ENCODE results near the gene NTN3.

The NTN3 gene

DNA sequence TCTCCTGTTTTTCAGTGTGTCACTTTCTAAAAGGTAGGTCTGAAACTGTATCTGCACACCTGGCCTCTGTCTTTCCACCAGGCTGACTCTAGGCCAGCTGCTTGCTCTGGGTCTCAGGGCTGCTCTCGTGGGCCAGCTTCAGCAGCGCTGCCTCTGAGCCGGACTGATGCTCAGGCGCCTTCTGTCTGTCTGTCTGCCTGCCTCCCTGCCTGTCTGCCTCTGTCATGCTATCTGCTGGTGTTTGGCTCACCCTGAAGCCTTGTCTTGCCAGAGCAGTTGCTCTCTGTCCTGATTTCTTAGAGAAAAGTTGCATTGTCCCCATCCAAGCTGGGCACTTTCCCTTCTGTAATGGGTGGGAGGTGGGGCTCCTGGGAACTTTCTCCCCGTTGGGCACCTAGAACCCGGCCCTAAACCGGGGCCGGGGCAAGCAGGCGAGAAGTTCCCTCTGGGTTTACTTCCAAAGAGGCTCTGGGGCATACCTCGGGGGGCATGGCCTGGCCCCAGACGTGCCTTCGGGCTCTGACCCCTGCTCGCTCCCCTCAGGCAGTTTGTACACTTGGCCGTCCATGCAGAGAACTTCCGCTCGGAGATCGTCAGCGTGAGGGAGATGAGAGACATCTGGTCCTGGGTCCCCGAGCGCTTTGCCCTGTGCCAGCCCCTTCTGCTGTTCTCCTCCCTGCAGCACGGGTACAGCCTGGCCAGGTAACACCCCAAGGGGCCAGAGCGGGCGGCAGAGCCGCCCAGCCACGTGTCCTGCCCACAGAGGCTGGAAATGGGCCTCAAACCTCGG lies 26.8 kb downstream of the NTN3 start:
- no peak for DNase-seq

DNA sequence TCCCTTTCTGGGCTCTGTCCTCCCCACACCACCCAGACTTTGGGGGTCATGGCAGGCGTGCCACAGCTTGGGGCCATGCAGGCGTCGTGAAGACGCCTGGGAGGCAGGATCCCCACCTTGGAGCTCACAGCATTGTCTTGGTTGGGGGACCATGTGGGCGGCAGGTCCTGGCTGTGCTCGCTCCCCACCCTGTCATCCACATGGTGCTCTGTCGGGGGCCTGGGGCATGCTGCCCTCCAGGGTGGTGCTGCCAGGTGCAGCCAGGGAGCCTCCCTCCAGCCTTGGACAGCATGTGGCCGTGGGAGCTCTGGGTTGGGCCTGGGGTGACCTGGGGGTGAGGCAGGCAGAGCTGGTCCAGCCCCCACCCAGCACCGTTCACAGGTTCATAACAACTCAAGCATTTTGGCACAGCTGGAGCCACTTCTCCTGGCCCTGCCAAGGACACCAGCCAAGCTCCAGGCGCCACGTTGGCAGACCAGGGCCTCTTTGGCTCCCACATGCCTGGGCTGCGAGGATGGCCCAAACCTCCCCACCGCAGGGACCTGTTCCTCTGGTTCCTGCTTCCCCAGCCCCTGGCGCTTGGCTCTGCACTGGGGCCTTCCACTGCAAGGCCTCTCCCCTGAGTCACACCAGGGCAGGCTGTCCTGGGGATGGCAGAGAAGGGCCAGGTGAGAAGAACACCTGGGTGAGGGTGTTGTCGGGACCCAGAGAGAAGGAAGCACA lies 27.6 kb downstream of the NTN3 start:
- DNase-seq, result no peak

DNA sequence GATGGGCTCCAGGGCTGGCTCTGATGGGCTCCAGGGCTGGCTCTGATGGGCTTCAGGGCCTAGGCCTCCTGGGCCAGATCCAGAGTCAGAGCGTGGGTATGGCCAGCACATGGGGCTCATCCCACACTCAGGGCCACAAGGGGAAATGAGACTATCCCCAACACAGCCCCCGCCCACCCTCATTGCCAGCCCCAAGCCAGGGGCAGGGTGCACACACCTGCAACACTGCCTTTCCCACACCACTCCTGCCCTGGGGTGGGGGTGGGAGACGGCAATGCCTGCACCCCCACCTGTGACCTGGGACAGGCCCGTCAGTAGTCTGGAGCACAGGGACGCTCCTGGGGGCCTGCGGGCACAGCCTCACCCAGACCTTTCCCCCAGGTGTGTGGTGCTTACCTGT lies 28.4 kb downstream of the NTN3 start:
- no peak for DNase-seq

DNA sequence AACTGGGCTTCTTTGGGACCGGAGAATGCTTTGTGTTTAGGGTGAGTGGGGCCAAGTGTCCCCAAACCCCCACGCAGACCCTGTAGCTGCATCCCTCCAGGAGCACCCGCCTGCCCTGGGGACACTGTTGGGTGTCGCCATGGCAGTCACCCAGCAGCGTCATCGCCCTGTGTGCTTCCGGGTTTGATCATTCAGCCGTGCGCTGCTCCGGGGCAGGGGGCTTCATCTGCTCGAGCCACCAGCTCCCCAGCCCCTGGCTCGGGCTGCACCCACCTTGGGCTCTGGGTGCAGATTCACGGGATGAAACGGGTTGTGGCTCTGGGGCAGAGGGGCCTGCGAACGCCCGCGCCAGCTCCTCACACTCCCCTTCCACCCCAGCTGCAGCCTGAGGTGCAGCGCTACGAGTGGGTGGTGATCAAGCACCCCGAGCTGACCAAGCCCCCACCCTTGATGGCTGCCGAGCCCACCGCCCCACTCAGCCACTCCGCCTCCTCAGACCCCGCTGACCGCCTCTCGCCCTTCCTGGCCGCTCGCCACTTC lies 28.9 kb downstream of the NTN3 start:
- DNase-seq, result no peak

DNA sequence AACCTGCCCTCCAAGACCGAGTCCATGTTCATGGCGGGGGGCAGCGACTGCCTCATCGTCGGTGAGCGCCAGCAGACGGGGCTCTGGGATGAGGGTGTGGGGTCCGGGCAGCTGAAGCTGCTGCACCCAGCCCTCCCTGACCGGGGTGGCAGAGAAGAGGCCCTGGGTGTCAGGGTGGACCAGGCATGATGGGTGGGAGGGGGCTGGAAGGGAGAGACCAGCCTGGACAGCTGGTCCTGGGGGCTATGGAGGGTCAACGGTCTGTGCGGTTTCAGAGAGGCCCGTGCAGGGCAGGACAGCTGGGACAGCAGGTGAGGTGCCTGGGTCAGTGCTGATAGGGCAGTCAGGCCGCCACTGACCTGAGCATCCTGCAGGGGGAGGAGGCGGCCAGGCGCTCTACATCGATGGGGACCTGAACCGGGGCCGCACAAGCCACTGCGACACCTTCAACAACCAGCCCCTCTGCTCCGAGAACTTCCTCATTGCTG lies 29.4 kb downstream of the NTN3 start:
- DNase-seq, result no peak

DNA sequence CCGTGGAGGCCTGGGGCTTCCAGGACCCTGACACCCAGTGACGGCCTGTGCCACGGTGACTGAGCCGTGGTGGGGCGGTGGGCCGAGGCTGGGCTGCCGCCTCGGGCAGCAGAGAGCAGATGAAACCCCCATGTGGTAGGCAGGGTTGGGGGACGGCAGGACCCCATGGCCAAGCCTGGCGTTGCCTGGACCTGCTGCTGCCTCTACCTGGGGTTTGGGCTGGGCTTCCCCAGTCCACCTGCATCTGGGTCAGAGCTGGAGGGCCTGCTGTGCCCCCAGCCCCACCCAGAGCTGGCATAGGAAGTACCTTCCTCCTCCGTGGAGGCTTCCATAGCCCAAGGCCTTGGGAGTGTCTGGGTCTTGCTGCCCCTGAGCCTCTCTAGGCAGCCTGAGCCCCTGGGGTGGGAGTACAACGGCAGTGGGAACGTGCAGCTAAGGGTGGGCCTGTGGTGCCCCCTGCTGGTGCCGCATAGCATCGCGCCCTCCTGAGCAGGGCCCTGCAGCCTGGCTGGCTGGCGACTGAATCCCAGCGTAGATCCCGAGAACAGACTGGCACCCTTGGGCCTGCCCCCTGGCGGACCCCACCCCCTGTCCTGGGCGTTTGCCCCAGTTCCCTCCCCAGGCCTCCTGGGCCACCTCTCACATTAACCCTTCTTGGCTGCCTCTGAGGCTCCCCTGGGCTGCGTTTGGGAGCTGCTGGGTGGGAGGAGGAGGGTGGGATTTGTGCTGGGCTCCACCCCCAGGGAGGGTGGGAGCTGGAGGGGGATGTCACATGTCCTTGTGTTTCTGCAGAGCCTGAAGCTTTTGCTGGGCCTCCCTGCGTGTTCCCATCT lies 30.0 kb downstream of the NTN3 start:
- DNase-seq, result peak; percentile 58 to 69 (median 62)

DNA sequence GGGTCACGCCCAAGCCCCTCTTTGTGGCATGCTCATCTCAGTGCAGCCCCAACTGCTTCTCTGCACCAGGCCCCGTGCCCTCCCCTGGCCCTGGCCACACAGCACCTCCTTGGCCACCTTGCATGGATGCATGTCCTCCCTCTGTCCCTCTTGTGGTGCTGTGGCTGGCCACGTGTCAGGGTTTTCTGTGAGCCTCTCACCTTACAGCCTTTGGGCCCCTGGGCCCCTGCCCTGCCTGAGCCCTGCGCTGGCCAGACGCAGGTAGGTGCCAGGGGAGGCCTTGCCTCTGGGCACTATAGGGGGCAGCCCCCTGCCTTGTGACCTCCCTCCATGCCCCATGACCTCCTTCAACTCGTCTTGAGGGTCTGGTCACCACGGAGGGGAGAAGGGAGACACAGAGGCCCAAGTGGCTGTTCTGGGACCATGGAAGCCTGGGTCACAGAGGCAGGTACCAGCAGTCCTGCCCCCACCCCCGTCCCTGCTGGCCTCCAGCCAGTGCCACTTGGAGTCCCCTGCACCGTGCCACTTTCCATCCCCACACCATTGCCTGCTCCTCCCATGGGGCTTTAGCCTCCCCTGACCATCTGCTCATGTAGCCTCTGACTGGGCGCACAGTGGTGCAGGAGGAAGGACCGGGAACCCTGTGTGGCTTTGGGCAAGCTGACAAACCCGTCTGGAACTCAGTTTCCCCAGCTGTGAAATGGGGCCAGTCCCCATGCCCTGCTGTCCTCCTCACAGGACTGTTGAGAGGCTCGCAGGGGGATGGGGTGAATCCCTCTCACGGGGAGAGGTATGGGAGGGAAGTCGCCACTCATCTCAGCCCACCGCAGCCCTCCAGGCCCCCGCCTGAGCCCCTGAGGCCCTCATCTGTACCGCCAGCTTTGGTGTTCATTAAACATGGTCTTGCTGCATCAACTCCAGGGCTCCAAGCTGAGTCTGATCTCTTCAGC lies 31.1 kb downstream of the NTN3 start:
- DNase-seq, result no peak

DNA sequence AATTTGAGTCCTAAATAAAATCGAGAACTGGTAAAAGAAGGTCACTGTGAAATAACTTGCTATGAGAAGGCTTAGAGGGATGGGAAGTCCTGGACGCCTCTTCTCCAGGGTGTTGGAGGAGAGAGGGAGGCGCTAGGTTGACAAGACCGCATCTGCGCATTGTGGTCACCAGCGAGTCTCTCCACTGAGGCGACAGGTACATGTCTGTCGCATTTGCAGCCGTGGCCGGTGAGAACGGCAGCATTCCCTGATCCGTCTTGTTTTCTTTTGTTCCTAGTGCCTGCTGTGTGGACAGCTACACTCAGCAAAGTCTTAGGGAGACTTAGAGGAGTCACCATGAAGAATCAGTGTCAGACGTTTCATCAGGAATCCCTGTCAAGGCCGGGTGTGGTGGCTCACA lies 34.6 kb downstream of the NTN3 start:
- DNase-seq, result no peak

DNA sequence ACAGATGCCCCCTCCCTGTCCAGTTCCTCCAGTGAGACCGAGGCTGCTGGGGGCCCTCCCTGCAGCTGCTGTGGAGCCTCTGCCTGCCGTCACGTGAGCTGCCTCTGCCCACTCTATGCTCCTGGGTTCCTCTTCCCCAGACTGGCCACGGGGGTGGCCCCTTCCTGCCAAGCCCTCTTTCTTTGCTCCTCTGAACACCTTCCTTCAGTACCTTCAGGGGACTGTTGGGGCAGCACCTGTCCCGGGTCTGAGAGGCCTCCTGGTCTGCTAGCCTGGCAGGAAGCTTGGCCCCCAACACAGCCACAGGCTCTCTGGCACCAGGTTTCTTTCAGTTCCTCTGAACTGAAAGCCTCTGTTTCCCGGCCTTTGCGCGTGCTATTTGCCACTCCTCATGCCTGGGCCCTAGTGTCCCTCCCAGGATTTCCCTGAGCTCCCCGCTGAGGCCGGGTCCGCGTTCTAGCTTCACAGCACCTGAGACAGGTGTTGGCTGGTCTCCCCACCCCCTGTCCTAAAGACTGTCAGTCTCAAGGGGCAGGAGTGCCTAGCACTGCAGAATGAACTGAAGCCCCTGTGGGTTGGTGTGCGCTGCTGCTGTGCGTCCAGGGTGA lies 36.1 kb downstream of the NTN3 start:
- DNase-seq, result no peak

DNA sequence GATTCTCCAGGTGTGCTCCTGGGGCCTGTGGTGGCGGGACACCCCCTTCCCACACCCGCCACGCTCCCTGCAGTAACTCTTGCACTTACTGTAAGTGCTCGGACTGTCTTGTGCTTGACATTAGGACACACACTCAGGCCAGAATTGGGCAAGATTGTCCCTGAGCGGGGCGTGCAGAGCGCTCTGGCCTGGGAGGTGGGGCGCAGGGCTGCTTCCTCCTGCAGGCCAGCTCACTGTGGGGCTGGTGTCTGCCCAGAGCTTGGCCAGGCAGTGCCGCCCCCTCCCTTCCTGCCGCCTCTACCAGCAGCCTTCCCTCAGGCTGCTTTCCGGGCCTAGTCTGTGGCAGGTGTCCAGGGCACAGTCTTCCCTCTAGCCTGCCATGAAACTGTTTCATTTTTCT lies 36.6 kb downstream of the NTN3 start:
- DNase-seq, result no peak

DNA sequence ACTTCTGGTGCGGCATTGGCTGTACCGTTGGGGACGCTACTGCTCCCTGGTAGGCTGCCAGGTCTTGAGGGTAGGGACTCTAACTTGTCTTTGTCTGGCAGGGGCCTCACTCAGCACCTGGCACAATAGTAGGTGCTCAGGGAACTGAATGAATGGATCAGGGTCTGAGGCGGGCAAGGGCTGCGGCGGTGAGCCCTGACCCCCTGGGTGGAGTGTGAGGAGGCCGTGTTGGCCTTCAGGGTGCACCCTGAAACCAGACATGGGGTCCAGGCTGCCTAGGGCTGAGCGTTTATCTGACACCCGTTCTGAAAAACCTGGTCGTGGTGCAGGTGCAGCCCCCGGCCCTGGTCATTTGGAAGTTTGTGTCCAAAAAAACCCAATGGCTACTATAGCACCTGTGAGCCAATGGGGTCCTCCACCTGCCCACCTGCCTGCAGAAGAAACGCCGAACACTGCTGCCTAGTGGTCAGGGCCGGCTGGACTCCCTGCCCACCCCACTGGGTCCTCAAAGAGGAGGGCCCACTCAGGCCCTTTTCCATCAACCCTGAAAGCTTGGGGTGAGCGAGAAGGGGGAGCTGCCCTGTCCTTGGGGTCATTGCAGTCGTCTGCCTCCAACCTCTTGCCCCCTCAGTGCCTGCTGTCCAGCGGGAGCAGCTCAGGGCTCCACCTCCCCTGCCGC lies 37.8 kb downstream of the NTN3 start:
- DNase-seq, result no peak

DNA sequence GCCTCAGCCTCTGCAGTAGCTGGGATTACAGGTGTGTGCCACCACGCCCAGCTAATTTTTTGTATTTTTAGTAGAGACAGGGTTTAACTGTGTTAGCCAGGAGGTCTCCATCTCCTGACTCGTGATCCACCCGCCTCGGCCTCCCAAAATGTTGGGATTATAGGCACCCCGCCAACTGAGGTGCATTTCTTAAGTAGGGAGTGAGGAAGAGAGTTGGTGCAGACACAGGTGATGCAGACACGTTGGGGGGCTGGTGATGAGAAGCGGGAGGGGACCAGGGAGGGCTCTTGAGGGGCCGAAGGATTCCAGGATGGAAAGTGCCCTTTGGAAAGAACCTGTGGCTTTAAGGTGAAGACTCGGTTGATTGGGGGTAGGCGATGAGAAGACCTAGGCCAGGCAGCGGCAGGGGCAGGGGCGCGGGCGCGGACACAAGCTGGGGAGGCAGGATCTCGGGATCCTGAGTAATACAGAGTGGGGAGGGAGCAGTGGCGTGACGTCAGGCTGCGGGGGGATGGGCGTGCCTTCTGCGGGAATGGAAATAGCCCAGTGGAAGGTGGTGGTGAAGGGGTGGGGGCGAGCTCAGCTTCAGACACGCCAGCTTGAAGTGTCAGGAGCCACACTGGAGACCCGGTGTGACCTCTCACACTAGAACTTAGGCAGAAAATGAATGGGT lies 40.2 kb downstream of the NTN3 start:
- no peak for DNase-seq

DNA sequence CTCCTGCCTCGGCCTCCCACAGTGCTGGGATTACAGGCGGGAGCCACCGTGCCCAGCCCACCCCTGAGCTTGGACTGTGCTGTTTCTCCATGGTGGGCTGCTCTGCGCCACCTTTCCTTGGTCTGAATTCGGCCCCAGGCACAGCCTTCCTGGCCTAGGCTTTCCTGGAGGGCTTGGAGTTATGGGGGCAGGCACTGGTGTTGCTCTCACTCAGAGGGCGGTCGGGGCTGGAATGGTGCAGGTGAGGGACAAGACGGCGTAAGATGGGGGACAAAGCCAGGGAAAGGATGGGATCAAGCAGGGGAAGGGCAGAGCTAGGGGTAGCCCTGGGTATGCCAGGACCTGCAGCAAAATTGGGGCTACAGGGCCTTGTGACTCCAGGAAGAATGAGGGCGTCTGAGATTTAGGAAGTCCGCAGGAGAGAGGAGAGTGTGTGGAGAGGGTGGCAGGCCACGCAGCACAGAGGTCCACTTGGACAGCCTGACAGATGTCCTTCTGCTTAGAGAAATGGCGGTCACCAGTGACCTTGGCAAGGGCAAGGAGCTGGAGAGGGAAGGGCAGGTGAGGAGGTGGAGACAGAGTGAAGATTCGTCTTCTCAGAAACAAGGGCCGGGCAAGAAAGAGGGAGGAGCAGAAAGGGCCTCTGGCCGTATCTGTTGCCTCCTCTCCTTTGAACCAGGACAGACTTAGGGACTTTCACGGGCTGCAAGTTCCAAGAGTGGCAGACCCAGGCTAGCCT lies 41.1 kb downstream of the NTN3 start:
- DNase-seq, result no peak

DNA sequence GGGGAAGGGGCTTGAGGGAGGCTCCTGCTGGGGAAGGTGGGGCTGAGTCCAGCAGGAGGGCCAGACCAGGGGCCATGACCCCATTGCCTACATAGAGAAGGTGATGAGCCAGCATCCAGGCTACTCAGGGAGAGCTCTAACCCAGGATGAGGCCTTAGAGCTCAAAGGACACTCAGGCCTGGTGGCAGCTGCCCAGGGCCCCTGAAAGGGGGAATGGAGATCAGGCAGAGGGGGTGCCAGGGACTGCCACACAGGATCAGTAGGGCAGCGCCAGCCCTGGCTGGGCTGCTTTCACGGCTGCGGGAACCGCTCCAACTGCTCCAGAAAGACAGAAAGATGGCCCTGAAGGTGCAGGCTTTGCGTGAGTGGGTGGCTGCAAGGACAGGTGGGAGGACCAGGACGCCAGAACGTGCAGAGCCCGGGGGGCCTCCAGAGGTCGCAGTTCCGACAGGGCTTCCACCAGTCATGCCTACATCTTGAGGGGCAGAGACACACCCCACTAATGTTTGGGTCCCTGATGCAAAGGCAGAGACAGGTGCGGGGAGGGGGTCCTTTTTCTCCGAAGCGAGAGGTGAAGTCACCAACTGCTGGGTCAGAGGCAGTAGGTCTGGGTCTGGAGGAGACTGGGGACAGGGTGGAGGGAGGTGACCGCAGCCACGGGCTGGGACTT lies 41.8 kb downstream of the NTN3 start:
- no peak for DNase-seq

DNA sequence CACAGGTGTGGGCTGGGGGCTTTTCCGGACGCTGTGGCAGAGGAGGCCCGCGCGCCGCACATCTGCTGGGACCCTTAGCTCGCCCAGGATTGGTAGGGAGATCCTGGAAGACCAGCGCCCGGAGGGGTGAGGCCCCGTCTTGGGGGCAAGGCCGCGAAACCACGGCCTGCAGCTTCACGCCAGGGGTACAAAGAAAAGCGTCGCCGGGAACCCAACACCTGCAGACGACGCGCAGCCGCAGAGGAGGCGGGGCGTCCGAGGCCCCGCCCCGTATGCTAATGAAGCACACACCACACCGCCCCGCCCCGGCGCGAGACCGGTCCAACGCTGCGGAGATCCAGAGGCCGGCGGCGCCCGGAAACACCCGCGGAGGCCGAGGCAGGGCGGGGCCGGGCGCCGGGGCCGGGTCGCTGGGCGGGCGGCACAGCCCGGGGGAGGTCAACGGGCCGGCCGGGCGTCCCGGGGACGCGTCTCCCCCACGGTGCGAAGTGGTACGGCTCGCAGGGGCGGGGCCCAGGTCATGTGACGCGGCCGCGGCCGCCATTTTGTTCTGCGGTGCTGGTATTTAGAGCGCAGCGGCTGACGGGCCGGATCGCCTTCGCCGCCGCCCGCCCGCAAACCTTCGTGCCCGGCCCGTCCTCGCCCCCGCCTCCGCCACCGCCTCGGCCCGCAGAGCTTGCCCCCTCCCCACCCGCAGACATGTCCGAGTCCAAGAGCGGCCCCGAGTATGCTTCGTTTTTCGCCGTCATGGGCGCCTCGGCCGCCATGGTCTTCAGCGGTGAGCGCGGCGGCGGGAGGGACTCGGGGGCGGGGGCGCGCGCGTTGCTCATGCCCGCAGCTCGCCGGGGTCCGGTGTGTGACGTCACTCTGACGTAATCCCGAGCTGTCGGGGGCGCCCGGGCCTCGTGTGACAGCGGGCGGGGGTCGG lies 42.6 kb downstream of the NTN3 start, which contains the start of gene ATP6V0C:
TSS of gene ATP6V0C (plus strand) at position 548 of the 928 bp plus-strand sequence. CDS start at position 700, 152 bp downstream.
- peak; percentile 87 to 92 (median 89) for DNase-seq

DNA sequence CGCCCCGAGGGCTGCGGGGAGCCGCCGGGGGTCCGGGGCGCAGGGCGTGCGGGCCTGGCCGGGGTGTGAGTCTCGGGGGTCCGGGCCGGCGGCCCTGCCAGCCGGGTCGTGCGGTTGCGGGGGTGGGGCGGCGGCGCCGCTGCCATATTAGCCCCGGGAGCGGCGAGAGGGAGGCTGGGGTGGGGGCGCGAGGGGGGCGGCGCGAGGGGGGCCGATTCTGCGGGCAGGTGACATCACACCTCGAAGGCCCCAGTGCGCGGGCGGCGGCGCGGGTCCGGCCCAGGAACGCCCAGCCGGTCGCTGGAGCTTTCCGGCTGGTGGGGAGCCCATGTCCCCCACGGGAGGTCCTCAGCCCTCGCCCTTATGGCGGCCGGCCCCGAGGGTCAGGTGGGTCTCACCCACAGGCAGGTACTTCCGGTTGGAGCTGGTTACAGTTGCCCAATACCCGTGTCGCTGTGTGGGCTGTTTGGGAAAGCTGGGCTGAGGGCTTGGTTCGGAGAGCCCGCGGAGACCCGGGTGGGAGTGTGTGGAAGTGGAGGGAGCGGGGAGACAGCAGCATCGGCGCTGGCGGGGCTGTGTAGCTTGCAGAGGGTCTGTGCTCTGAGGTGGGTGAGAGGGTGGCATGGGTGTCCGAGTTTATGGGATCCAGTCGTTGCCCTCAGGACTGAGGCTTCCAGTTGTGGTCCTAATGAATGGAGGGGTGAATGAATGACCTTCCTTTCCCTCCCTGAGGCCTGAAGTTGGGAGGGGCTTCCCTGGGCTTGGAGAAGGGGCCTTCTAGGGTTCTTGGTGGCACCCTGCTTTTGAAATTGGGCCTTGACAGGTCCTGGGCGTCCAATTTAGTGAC lies 43.5 kb downstream of the NTN3 start:
- no peak for DNase-seq
